Astrocyte of the spinal cord (primary cell): ENCODE measurements around the gene CUEDC1.
A peak's percentile ranks its signal among the peaks of the same experiment; 100 is the strongest.

Experiments
- DNase-seq: peaks from one replicate; pipeline ENCODE4 v3.0.0; 2011; ENCODE audit warnings: low read depth, low spot score
- H3K4me3 ChIP-seq: 2 replicates; pipeline ENCODE4 v1.5.1; 2011; ENCODE audit warnings: low read depth, mild to moderate bottlenecking, low read length, moderate library complexity
- in situ Hi-C: cut with HindIII; loops from 2 replicates; pipeline ENCODE4 v1.10.0; 2017; ENCODE audit warnings: low sequenced_read_pairs
- TF ChIP-seq, protein P1 (sequence below): IDR thresholded peaks from 2 replicates; pipeline ENCODE4 v1.5.1; 2012; ENCODE audit warnings: low read depth, mild to moderate bottlenecking, low read length, inconsistent platforms

Gene CUEDC1

DNA sequence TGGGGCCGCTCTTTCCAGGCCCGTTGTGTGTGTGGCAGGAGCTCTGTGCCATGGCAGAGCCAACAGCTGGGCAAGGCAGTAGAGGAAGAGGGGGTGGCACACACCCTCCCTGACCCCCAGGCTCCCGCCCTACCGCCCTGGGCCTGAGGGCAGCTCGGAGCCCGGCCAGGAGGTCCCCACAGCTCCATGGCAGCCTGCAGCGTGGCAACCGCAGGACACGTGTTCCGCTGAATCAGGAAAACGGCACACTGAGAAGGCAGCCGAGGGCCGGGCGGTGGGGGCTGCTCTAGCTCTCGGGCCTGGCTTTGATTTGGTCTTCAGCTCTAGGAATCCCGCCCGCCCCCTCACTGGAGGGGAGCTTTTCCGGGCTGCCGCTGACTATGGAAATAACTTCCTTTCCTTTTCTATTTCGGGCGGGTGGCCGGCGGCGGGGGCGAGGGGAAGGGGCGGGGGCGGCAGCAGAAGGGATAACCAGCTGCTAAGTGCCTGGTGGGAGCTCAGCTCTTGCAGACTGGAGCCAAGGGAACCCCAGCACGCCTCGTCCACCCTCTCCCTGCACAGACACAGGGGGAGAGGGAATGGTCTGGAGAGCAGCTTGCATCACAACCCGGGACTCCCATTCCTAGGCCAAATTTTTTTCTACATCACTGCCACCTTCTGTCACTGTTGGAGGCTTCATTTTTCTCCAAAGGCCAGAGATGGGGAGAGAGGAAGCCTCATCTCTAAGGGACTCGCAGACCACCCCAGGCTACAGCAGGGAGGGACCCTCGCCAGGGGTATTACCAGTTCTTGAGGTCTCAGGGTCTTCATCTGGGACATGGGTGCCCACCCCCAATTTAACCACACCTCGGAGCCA is 80.5 kb downstream of the CUEDC1 start:
- TF ChIP-seq, protein P1, sequence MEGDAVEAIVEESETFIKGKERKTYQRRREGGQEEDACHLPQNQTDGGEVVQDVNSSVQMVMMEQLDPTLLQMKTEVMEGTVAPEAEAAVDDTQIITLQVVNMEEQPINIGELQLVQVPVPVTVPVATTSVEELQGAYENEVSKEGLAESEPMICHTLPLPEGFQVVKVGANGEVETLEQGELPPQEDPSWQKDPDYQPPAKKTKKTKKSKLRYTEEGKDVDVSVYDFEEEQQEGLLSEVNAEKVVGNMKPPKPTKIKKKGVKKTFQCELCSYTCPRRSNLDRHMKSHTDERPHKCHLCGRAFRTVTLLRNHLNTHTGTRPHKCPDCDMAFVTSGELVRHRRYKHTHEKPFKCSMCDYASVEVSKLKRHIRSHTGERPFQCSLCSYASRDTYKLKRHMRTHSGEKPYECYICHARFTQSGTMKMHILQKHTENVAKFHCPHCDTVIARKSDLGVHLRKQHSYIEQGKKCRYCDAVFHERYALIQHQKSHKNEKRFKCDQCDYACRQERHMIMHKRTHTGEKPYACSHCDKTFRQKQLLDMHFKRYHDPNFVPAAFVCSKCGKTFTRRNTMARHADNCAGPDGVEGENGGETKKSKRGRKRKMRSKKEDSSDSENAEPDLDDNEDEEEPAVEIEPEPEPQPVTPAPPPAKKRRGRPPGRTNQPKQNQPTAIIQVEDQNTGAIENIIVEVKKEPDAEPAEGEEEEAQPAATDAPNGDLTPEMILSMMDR = no peak
- H3K4me3 ChIP-seq = no peak overlapping the region
- DNase-seq = peak; percentile 97
- in situ Hi-C loops = no loop called here

GRCh38 chr17:57874058-57874419 is 81.2 kb downstream of the CUEDC1 start:
- H3K4me3 ChIP-seq = no peak overlapping the region
- TF ChIP-seq, protein P1 = no peak
- in situ Hi-C loops = no loop called here
- no peak for DNase-seq

DNA sequence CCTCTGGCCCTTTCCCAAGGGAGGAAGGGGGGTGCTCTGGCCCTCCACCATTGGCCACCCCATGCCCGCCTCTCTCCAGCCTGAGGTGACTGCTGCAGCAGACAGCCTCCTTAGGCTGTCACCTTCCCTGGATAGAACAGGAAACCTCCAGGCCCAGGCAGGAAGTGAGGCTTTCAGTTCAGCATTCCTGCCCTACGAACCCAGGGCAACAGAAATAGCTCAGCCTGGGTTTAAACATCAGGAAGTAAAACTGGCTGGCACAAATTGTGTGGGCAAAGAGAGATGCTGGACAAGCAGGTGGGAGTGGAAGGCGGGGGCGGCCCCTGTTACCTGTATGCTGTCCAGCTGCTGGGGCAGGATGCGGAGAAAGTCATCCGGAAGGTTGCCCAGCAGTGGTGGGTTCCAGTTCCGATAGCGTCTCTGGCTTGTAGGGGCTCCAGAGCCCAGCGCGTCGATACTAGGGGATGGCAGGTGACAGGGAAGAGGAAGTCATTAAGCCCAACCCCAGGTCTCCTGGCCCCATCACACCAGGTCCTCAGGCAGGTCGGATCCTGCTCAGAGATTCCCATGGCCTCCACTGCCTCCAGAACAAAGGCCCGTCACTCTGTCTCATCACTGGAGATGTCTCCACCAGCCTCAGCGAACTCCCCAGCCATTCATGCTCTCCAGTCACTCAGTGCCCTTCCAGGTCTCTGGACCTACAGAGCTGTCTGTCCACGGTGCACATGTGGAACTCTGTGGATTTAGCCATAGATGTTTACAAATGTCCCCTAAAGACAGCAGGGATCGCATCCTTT is 81.8 kb downstream of the CUEDC1 start:
- TF ChIP-seq, protein P1 = no peak
- DNase-seq = no peak
- in situ Hi-C loops = no loop called here
- no peak overlapping the region for H3K4me3 ChIP-seq

DNA sequence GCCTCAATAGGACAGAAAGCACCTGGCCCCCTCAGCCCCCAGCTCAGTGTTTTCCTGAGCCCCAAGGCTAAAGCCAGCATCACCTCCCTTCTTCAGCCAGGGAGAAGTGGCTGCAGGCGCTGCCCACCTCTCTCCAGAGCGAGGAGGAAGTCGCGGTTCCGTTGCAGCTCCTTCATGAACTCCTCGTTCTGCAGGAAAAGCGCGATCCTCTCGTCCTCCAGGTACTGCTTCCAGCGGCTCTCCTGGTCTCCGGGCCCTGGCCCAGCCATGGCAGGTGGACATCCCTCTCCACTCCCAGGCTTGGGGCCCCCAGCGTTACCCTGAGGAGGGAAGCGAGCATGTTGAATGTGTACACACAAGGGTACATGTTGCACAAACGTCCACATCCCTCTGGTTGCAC is 82.7 kb downstream of the CUEDC1 start:
- in situ Hi-C loops = no loop called here
- no peak for DNase-seq
- TF ChIP-seq, protein P1 = no peak
- no peak overlapping the region for H3K4me3 ChIP-seq

DNA sequence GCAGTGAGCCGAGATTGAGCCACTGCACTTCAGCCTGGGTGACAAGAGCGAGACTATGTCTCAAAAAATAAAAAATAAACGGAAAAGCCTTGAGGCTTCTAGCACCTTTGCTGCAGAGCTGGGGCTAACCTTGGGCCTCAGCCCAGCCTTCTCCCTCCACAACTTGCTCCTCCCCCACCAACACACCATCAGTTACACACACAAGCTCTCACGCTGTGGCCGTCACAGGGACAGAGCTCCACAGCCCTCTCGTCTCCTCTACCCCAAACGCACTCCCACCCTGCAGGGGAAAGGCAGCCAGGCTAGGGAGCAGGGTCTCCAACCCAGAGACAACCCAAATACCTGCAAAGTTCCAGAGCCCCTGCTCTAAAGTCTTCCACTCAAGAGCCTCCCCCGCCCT is 83.3 kb downstream of the CUEDC1 start:
- TF ChIP-seq, protein P1 = no peak
- in situ Hi-C loops = no loop called here
- no peak overlapping the region for H3K4me3 ChIP-seq
- no peak for DNase-seq

DNA sequence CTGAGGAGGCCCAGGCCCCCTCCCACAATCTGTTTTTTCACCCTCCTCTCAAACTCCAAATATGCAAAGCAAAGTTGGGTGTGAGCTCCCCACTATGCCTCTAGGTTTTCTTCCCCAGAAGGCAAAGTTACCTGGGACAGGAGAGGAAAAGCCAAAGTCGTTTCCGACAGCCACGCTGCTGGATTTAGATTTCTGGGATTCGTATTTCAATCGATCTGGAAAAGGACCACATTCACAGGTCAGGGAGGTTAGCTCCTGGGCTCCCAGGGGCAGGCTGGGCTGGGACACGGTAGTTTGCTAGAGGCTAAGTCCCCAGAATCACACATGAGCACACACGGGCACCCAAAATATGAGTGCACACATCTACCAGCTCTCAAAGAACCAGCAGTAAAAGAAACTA is 84.1 kb downstream of the CUEDC1 start:
- TF ChIP-seq, protein P1 = no peak
- H3K4me3 ChIP-seq = no peak overlapping the region
- DNase-seq = no peak
- in situ Hi-C loops = no loop called here
